HepG2 (cell line): ENCODE results near the gene TGM4. TPM values are rescaled to one million over a fixed set of nuclear protein-coding genes. Genes with fewer than 3 reads are reported as not detected.

ENCODE experiments used
- ATAC-seq: fragments of 200-7000 bp; cut with Tn5 transposase; 3 replicates; pipeline ENCODE4 v1.9.1; 2020; ENCODE audit warnings: mild to moderate bottlenecking, moderate library complexity
- BruUV-seq: library from RNA; stranded (reverse); fragments of 400-500 nt; replicated peaks from 2 replicates; lab custom pipeline; 2021; lab: Mats Ljungman, UMichigan
- CTCF ChIA-PET: fragments of 300-600 bp; formaldehyde crosslinking; extraction: SDS; loops from one replicate; lab custom pipeline; 2021; ENCODE audit warnings: low total read pairs, inconsistent platforms, low intra/inter-chr PET ratio; lab: Yijun Ruan, JAX
- POLR2A ChIA-PET: fragments of 350-600 bp; sonication (Branson Sonifier 250); formaldehyde crosslinking; loops from one replicate; lab custom pipeline; 2020; ENCODE audit warnings: antibody characterized with exemption, inconsistent platforms; lab: Yijun Ruan, JAX
- DNase-seq: peaks from one replicate; pipeline ENCODE4 v3.0.0-alpha.2; 2015; ENCODE audit warnings: low spot score
- FAIRE-seq: peaks from 3 replicates; lab custom pipeline; 2011; peaks lifted over from hg19 to GRCh38; lab: Jason Lieb, UNC
- H2AFZ ChIP-seq: one replicate; pipeline ENCODE4 v1.6.1; 2011; ENCODE audit warnings: low read length, inconsistent platforms
- H3K27ac ChIP-seq: fragments of 300-600 bp; 3 replicates; pipeline ENCODE4 v1.8.0; 2011; ENCODE audit warnings: mixed run types, mild to moderate bottlenecking, mixed read lengths, low read length, inconsistent platforms; ENCODE audit not compliant: insufficient read depth; ENCODE audit errors: extremely low read length
- H3K27me3 ChIP-seq, 2 experiments: fragments of 200-600 bp in 1 of 2; 2 replicates in 1 of 2; 3 replicates in 1 of 2; pipeline versions ENCODE4 v1.6.0 to v1.8.0; 2011; ENCODE audit warnings: low read length in 2 of 2, mild to moderate bottlenecking in 2 of 2, moderate library complexity in 2 of 2, inconsistent platforms in 1 of 2; ENCODE audit not compliant: insufficient read depth in 2 of 2, control insufficient read depth in 1 of 2
- H3K36me3 ChIP-seq, 2 experiments: fragments of 200-600 bp in 1 of 2; replicated peaks in 1 of 2; 2 replicates in 1 of 2; 3 replicates in 1 of 2; pipeline versions ENCODE4 v1.5.1 to v1.8.0; 2011; ENCODE audit warnings: low read length in 2 of 2, inconsistent platforms in 1 of 2; ENCODE audit not compliant: insufficient read depth in 2 of 2, control insufficient read depth in 1 of 2
- H3K4me1 ChIP-seq: 2 replicates; pipeline ENCODE4 v1.5.1; 2012; ENCODE audit warnings: low read length, inconsistent platforms; ENCODE audit not compliant: insufficient read depth
- H3K4me2 ChIP-seq: 2 replicates; pipeline ENCODE4 v1.6.0; 2011; ENCODE audit warnings: low read depth, low read length, inconsistent platforms
- H3K4me3 ChIP-seq, 3 experiments: fragments of 200-600 bp in 1 of 3; sonication (generic), shearing (Covaris generic) in 1 of 3; replicated peaks in 1 of 3; 2 replicates each; pipeline ENCODE4 v1.5.1; 2011 to 2016; ENCODE audit warnings: low read length in 3 of 3, inconsistent platforms in 2 of 3, low read depth in 2 of 3, mild to moderate bottlenecking in 2 of 3, control low read depth in 1 of 3, mixed read lengths in 1 of 3; ENCODE audit not compliant: insufficient read depth in 1 of 3
- H3K79me2 ChIP-seq: one replicate; pipeline ENCODE4 v1.6.1; 2011; ENCODE audit warnings: low read length, inconsistent platforms; ENCODE audit not compliant: insufficient read depth
- H3K9ac ChIP-seq: 2 replicates; pipeline ENCODE4 v1.6.0; 2011; ENCODE audit warnings: mild to moderate bottlenecking, low read depth, low read length, inconsistent platforms; ENCODE audit not compliant: insufficient read depth
- H3K9me3 ChIP-seq: 2 replicates; pipeline ENCODE4 v1.5.1; 2012; ENCODE audit warnings: mild to moderate bottlenecking, low read length
- H4K20me1 ChIP-seq: 2 replicates; pipeline ENCODE4 v1.6.0; 2011; ENCODE audit warnings: inconsistent platforms, mild to moderate bottlenecking, low read length, moderate library complexity; ENCODE audit not compliant: insufficient read depth
- AKNA ChIP-seq: sonication (generic); formaldehyde crosslinking; IDR thresholded peaks from 2 replicates; pipeline ENCODE4 v1.4.0; 2020; ENCODE audit warnings: missing genetic modification reagents, borderline replicate concordance
- BRCA1 ChIP-seq: sonication (generic); formaldehyde crosslinking; IDR thresholded peaks from 2 replicates; pipeline ENCODE4 v1.4.0; 2020; ENCODE audit warnings: missing genetic modification reagents
- CTCF ChIP-seq: sonication (generic); formaldehyde crosslinking; IDR thresholded peaks from 2 replicates; pipeline ENCODE4 v1.5.0; 2020; ENCODE audit warnings: mild to moderate bottlenecking, missing genetic modification reagents, moderate library complexity
- KAT8 ChIP-seq: IDR thresholded peaks from 2 replicates; pipeline ENCODE4 v1.6.1; 2016; ENCODE audit warnings: missing genetic modification reagents, missing compliant biosample characterization
- NR2F1 ChIP-seq, 2 experiments: fragments of 450-650 bp in 1 of 2; formaldehyde crosslinking in 1 of 2; IDR thresholded peaks; 2 replicates each; pipeline versions ENCODE4 v1.5.0 to v1.6.1; 2016 to 2020; ENCODE audit warnings: mild to moderate bottlenecking in 1 of 2, missing compliant biosample characterization in 1 of 2, missing genetic modification reagents in 1 of 2, moderate library complexity in 1 of 2
- ZNF577 ChIP-seq: sonication (generic); formaldehyde crosslinking; IDR thresholded peaks from 2 replicates; pipeline ENCODE4 v1.4.0; 2020; ENCODE audit warnings: mild to moderate bottlenecking, low read depth, missing genetic modification reagents, borderline replicate concordance
- ZSCAN31 ChIP-seq: sonication (generic); formaldehyde crosslinking; IDR thresholded peaks from 2 replicates; pipeline ENCODE4 v1.5.0; 2020; ENCODE audit warnings: low read depth, mild to moderate bottlenecking, missing genetic modification reagents
- WGBS: methylation state at CpG from one replicate; pipeline ENCODE4 v1.1.6; 2017; ENCODE audit warnings: low lambda C conversion rate; 5-methylcytosine and 5-hydroxymethylcytosine counted together
- in situ Hi-C: cut with HindIII; loops from 2 replicates; pipeline ENCODE4 v1.10.0; 2017; ENCODE audit warnings: low pct_unique_long_range_greater_than_20kb; ENCODE audit not compliant: extremely low pct_ligation_motif_present
- intact Hi-C: fragments of 100-400 bp; cut with micrococcal nuclease; formaldehyde crosslinking; loops from one replicate; pipeline ENCODE4 v1.10.0; 2022; ENCODE audit not compliant: unreplicated experiment
- polyA plus RNA-seq, 8 experiments: library from polyadenylated mRNA; depleted of rRNA in 3 of 8; stranded (reverse) in 7 of 8; unstranded in 1 of 8; fragments of >200 nt; fragmentation: Illumina TruSeq in 4 of 8; extraction: Trizol in 4 of 8; gene quantifications; 2 replicates each; pipeline versions ENCODE4 v1.2.1 to v1.2.3, GENCODE V29; 2011 to 2016; ENCODE audit warnings: low read depth in 4 of 8, missing spikeins in 1 of 8, mixed read lengths in 1 of 8; ENCODE audit not compliant: insufficient read depth in 1 of 8
- total RNA-seq, 5 experiments: library from RNA; depleted of rRNA; stranded (reverse); fragments of >200 nt; fragmentation: Illumina TruSeq; extraction: Trizol; gene quantifications; 2 replicates each; pipeline ENCODE4 v1.2.3, GENCODE V29; 2016; ENCODE audit warnings: low read depth in 1 of 5
- TF ChIP-seq, protein P1 (sequence below): sonication (generic); formaldehyde crosslinking; IDR thresholded peaks from 2 replicates; pipeline ENCODE4 v1.4.0; 2020; ENCODE audit warnings: missing genetic modification reagents

The TGM4 gene
- total and polyA plus RNA-seq, 2 of the 13 experiments (the other 11 are each of a cell fraction or from before 2014, with no cell fraction given) = 0.07 to 0.15 TPM

GRCh38 chr3:44924457-44925084, 50.2 kb downstream of the TGM4 start (continued):
- no peak for TF ChIP-seq AKNA (CRISPR knock-in tag)
- TF ChIP-seq ZSCAN31 (CRISPR knock-in tag) = no peak
- no peak for TF ChIP-seq BRCA1 (CRISPR knock-in tag)
- TF ChIP-seq ZNF577 (CRISPR knock-in tag) = no peak
- TF ChIP-seq NR2F1 (CRISPR knock-in tag; IDR thresholded peaks at IDR 0.05) = no peak

GRCh38 chr3:44926172-44926571, 51.8 kb downstream of the TGM4 start:
- DNase-seq (no peak), FAIRE-seq (no peak), ATAC-seq (no peak)
- Histone ChIP-seq H3K4me1 (no peaks in the 10 kb centered on the region), H3K36me3 (peaks cover 9 to 29% of the 10 kb centered on the region in 2 experiments; a peak in 4 of 5 replicates), H3K79me2 (no peaks in the 10 kb centered on the region), H2AFZ (no peak overlapping the region), H3K27ac (no peak overlapping the region), H3K9ac (no peak overlapping the region), H4K20me1 (no peaks in the 10 kb centered on the region), H3K27me3 (no peaks in the 10 kb centered on the region), H3K4me3 (no peak overlapping the region), H3K9me3 (no peaks in the 10 kb centered on the region), H3K4me2 (no peak overlapping the region)
- TF ChIP-seq, protein P1, sequence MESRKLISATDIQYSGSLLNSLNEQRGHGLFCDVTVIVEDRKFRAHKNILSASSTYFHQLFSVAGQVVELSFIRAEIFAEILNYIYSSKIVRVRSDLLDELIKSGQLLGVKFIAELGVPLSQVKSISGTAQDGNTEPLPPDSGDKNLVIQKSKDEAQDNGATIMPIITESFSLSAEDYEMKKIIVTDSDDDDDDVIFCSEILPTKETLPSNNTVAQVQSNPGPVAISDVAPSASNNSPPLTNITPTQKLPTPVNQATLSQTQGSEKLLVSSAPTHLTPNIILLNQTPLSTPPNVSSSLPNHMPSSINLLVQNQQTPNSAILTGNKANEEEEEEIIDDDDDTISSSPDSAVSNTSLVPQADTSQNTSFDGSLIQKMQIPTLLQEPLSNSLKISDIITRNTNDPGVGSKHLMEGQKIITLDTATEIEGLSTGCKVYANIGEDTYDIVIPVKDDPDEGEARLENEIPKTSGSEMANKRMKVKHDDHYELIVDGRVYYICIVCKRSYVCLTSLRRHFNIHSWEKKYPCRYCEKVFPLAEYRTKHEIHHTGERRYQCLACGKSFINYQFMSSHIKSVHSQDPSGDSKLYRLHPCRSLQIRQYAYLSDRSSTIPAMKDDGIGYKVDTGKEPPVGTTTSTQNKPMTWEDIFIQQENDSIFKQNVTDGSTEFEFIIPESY = peak; percentile 80
- 0 out of 2 replicates have a peak, but pooled peaks have one; percentile 14 for TF ChIP-seq CTCF (CRISPR knock-in tag)
- TF ChIP-seq KAT8 = no peak
- WGBS = 96% methylated on average over 10 of the region's 10 CpGs
- intact Hi-C loops (no loop called here), in situ Hi-C loops (no loop called here)
- TSS peak; percentile 40 for BruUV-seq
- ChIA-PET CTCF (no interaction called here), POLR2A (no interaction called here)
